HepG2 (cell line): ENCODE data around the gene DPF1. TPM values are rescaled to one million over a fixed set of nuclear protein-coding genes. Genes with fewer than 3 reads are reported as not detected.

Experiments used
- ATM ChIP-seq: fragments of 450-650 bp; IDR thresholded peaks from 2 replicates; pipeline ENCODE4 v1.7.1; 2017; ENCODE audit warnings: mild to moderate bottlenecking, borderline replicate concordance
- BCL3 ChIP-seq: sonication (generic); formaldehyde crosslinking; IDR thresholded peaks from 2 replicates; pipeline ENCODE4 v1.5.1; 2020; ENCODE audit warnings: mild to moderate bottlenecking, missing genetic modification reagents, moderate library complexity
- BORCS8-MEF2B ChIP-seq: sonication (generic); formaldehyde crosslinking; IDR thresholded peaks from 2 replicates; pipeline ENCODE4 v1.8.0; 2022; ENCODE audit warnings: mild to moderate bottlenecking, missing genetic modification reagents
- CAMTA2 ChIP-seq: sonication (generic); formaldehyde crosslinking; IDR thresholded peaks from 2 replicates; pipeline ENCODE4 v1.4.0; 2020; ENCODE audit warnings: mild to moderate bottlenecking, missing genetic modification reagents, borderline replicate concordance
- DPF2 ChIP-seq: sonication (generic); formaldehyde crosslinking; IDR thresholded peaks from 2 replicates; pipeline ENCODE4 v1.4.0; 2020; ENCODE audit warnings: mild to moderate bottlenecking, low read depth, missing genetic modification reagents, borderline replicate concordance
- HDAC1 ChIP-seq: sonication (generic); formaldehyde crosslinking; IDR thresholded peaks from 2 replicates; pipeline ENCODE4 v1.5.1; 2020; ENCODE audit warnings: mild to moderate bottlenecking, missing genetic modification reagents
- JARID2 ChIP-seq: sonication (generic); formaldehyde crosslinking; IDR thresholded peaks from 2 replicates; pipeline ENCODE4 v1.8.1; 2023; ENCODE audit warnings: missing genetic modification reagents, inconsistent platforms; ENCODE audit not compliant: insufficient replicate concordance
- NFE2 ChIP-seq: sonication (generic); formaldehyde crosslinking; IDR thresholded peaks from 2 replicates; pipeline ENCODE4 v1.4.0; 2020; ENCODE audit warnings: missing genetic modification reagents
- NFIB ChIP-seq: sonication (generic); formaldehyde crosslinking; IDR thresholded peaks from 2 replicates; pipeline ENCODE4 v1.9.0; 2021; ENCODE audit warnings: missing genetic modification reagents, mild to moderate bottlenecking, borderline replicate concordance
- NR1H2 ChIP-seq: sonication (generic); formaldehyde crosslinking; IDR thresholded peaks from 2 replicates; pipeline ENCODE4 v1.8.1; 2022; ENCODE audit warnings: low read depth, missing genetic modification reagents, borderline replicate concordance
- RFX1 ChIP-seq: fragments of 450-650 bp; IDR thresholded peaks from 2 replicates; pipeline ENCODE4 v1.6.1; 2017
- RFX5 ChIP-seq: IDR thresholded peaks from 2 replicates; pipeline ENCODE4 v1.6.1; 2011; ENCODE audit warnings: low read depth, low read length, improper control_type of control experiment
- SIN3A ChIP-seq: IDR thresholded peaks from 2 replicates; pipeline ENCODE4 v1.6.1; 2011; ENCODE audit warnings: low read depth, mild to moderate bottlenecking, control low read depth, low read length, borderline replicate concordance
- SIX4 ChIP-seq: sonication (generic); formaldehyde crosslinking; IDR thresholded peaks from 2 replicates; pipeline ENCODE4 v1.4.0; 2020; ENCODE audit warnings: missing genetic modification reagents
- SMC3 ChIP-seq: IDR thresholded peaks from 2 replicates; pipeline ENCODE4 v1.6.1; 2011; ENCODE audit warnings: low read length, improper control_type of control experiment
- TCF7 ChIP-seq: sonication (generic); IDR thresholded peaks from 2 replicates; pipeline ENCODE4 v1.6.1; 2016; ENCODE audit warnings: antibody characterized with exemption, low read depth
- TCF7L2 ChIP-seq: IDR thresholded peaks from 2 replicates; pipeline ENCODE4 v1.6.1; 2011; ENCODE audit warnings: mild to moderate bottlenecking, low read depth, low read length, moderate library complexity
- ZC3H4 ChIP-seq: sonication (generic); formaldehyde crosslinking; IDR thresholded peaks from 2 replicates; pipeline ENCODE4 v1.4.0; 2020; ENCODE audit warnings: missing genetic modification reagents, borderline replicate concordance
- ZFP1 ChIP-seq: IDR thresholded peaks from 2 replicates; pipeline ENCODE4 v1.6.1; 2016
- ZFP36L2 ChIP-seq: sonication (generic); formaldehyde crosslinking; IDR thresholded peaks from 2 replicates; pipeline ENCODE4 v1.4.0; 2020; ENCODE audit warnings: missing genetic modification reagents
- ZNF20 ChIP-seq: sonication (generic); formaldehyde crosslinking; IDR thresholded peaks from 2 replicates; pipeline ENCODE4 v1.4.0; 2020; ENCODE audit warnings: mild to moderate bottlenecking, moderate library complexity, missing genetic modification reagents
- ZNF282 ChIP-seq: fragments of 450-650 bp; IDR thresholded peaks from 2 replicates; pipeline ENCODE4 v1.6.1; 2018; ENCODE audit not compliant: partially characterized antibody
- ZNF441 ChIP-seq: sonication (generic); formaldehyde crosslinking; IDR thresholded peaks from 2 replicates; pipeline ENCODE4 v1.7.0; 2021; ENCODE audit warnings: missing genetic modification reagents, borderline replicate concordance
- ZNF546 ChIP-seq: sonication (generic); formaldehyde crosslinking; conservative IDR thresholded peaks from 2 replicates; pipeline ENCODE4 v1.8.1; 2023; ENCODE audit warnings: mild to moderate bottlenecking, missing genetic modification reagents
- ZNF616 ChIP-seq: sonication (generic); formaldehyde crosslinking; IDR thresholded peaks from 2 replicates; pipeline ENCODE4 v1.5.0; 2020; ENCODE audit warnings: low read depth, mild to moderate bottlenecking, missing genetic modification reagents
- ZNF629 ChIP-seq: sonication (generic); formaldehyde crosslinking; conservative IDR thresholded peaks from 2 replicates; pipeline ENCODE4 v1.5.0; 2020; ENCODE audit warnings: missing genetic modification reagents
- ZNF773 ChIP-seq: sonication (generic); formaldehyde crosslinking; IDR thresholded peaks from 2 replicates; pipeline ENCODE4 v1.4.0; 2020; ENCODE audit warnings: missing genetic modification reagents, borderline replicate concordance
- polyA plus RNA-seq, 8 experiments: library from polyadenylated mRNA; depleted of rRNA in 3 of 8; stranded (reverse) in 7 of 8; unstranded in 1 of 8; fragments of >200 nt; fragmentation: Illumina TruSeq in 4 of 8; extraction: Trizol in 4 of 8; gene quantifications; 2 replicates each; pipeline versions ENCODE4 v1.2.1 to v1.2.3, GENCODE V29; 2011 to 2016; ENCODE audit warnings: low read depth in 4 of 8, missing spikeins in 1 of 8, mixed read lengths in 1 of 8; ENCODE audit not compliant: insufficient read depth in 1 of 8
- total RNA-seq, 5 experiments: library from RNA; depleted of rRNA; stranded (reverse); fragments of >200 nt; fragmentation: Illumina TruSeq; extraction: Trizol; gene quantifications; 2 replicates each; pipeline ENCODE4 v1.2.3, GENCODE V29; 2016; ENCODE audit warnings: low read depth in 1 of 5
- TF ChIP-seq, protein P1 (sequence below): sonication (generic); formaldehyde crosslinking; IDR thresholded peaks from 2 replicates; pipeline ENCODE4 v1.4.0; 2020; ENCODE audit warnings: low read depth, missing genetic modification reagents

Gene DPF1
- total and polyA plus RNA-seq, 2 of the 13 experiments (the other 11 are each of a cell fraction or from before 2014, with no cell fraction given): 1.0 to 3.2 TPM

DNA sequence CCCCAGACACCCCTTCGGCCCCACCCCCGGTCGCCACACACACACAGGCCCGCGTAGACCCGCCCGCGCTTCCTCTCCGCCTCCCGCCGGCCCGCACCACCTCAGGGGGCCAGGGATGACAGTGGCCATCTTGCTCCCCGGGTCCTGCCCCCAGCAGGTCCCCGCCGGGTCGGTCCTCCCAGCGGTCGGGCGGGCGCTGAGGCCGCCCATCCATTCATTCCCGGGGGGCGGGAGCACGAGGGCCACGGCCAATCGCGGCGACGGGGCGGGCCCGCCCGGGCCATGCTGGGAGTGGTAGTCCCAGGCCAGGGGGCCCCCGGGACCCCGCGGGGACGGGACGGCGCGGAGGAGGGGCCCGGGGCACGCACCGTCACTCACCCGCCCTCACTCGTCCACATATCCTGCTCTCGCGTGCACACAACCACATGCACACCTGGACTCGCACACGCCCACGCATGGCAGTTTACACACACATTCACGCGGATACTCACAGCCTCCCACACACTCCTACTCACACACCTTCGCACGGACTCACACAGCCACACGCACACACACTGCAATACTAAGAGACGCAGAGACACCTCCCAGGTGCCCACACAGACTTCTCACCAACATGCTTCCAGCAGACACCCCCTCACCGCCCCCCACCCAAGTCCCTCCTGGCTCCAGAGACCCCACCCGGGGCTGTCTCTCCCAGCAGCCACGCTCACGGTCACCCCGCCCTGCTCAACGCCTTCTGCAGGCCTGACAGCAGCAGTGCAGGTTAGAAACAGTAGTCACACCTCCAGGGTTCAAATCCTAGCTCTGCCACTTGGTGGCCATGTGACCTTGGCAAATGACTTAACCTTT, at the start of gene DPF1 (continued):
- TF ChIP-seq, protein P1, sequence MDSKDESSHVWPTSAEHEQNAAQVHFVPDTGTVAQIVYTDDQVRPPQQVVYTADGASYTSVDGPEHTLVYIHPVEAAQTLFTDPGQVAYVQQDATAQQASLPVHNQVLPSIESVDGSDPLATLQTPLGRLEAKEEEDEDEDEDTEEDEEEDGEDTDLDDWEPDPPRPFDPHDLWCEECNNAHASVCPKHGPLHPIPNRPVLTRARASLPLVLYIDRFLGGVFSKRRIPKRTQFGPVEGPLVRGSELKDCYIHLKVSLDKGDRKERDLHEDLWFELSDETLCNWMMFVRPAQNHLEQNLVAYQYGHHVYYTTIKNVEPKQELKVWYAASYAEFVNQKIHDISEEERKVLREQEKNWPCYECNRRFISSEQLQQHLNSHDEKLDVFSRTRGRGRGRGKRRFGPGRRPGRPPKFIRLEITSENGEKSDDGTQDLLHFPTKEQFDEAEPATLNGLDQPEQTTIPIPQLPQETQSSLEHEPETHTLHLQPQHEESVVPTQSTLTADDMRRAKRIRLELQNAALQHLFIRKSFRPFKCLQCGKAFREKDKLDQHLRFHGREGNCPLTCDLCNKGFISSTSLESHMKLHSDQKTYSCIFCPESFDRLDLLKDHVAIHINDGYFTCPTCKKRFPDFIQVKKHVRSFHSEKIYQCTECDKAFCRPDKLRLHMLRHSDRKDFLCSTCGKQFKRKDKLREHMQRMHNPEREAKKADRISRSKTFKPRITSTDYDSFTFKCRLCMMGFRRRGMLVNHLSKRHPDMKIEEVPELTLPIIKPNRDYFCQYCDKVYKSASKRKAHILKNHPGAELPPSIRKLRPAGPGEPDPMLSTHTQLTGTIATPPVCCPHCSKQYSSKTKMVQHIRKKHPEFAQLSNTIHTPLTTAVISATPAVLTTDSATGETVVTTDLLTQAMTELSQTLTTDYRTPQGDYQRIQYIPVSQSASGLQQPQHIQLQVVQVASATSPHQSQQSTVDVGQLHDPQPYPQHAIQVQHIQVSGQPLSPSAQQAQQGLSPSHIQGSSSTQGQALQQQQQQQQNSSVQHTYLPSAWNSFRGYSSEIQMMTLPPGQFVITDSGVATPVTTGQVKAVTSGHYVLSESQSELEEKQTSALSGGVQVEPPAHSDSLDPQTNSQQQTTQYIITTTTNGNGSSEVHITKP (CRISPR knock-in tag): no peak
- TF ChIP-seq ZFP1 (CRISPR knock-in tag): no peak
- no peak for TF ChIP-seq CAMTA2 (CRISPR knock-in tag)
- no peak for TF ChIP-seq TCF7L2
- no peak for TF ChIP-seq DPF2
- TF ChIP-seq SMC3: no peak
- no peak for TF ChIP-seq NFIB (CRISPR knock-in tag)
- no peak for TF ChIP-seq BCL3 (CRISPR knock-in tag)
- no peak for TF ChIP-seq ZNF441
- no peak for TF ChIP-seq NR1H2 (CRISPR knock-in tag)
- no peak for TF ChIP-seq BORCS8-MEF2B
- no peak for TF ChIP-seq ZNF629 (CRISPR knock-in tag)
- no peak for TF ChIP-seq ZNF20
- TF ChIP-seq ZC3H4 (CRISPR knock-in tag): no peak
- TF ChIP-seq RFX1: no peak
- TF ChIP-seq JARID2 (CRISPR knock-in tag): no peak
- no peak for TF ChIP-seq ZNF773 (CRISPR knock-in tag)
- TF ChIP-seq SIX4: no peak
- TF ChIP-seq NFE2: no peak
- TF ChIP-seq TCF7: no peak
- no peak for TF ChIP-seq ZNF282
- no peak for TF ChIP-seq RFX5
- 0 out of 2 replicates have a peak, but pooled peaks have one; percentile 43 for TF ChIP-seq SIN3A
- TF ChIP-seq ATM: no peak
- no peak for TF ChIP-seq ZNF546 (CRISPR knock-in tag)
- TF ChIP-seq ZNF616: no peak
- TF ChIP-seq HDAC1: peak; percentile 53
- TF ChIP-seq ZFP36L2 (CRISPR knock-in tag): no peak
